ENCODE data around the gene VPREB3. TPM values are rescaled to one million over a fixed set of nuclear protein-coding genes. Genes with fewer than 3 reads are reported as not detected.

VPREB3 gene
- polyA plus RNA-seq, 4 donors = 0.51 to 1.1 (median 0.77) TPM

- peak in 2 of 4 donors; percentile 81 to 82 for DNase-seq (ENCODE audit: low read depth in 4 of 4, low spot score in 2 of 4)
Observed at GRCh38 chr22:23767673-23768548, 13.7 kb upstream of the VPREB3 start, which contains the start of gene CHCHD10. TSS of gene CHCHD10 (minus strand) at chr22:23767972. CDS start at chr22:23767874, 98 bp downstream.

GRCh38 chr22:23767303-23767672, 13.1 kb upstream of the VPREB3 start:
- no peak for DNase-seq (ENCODE audit: low read depth in 4 of 4, low spot score in 2 of 4)

GRCh38 chr22:23764899-23765881, 11.0 kb upstream of the VPREB3 start:
- DNase-seq (ENCODE audit: low read depth in 4 of 4, low spot score in 2 of 4) = no peak

- DNase-seq (ENCODE audit: low read depth in 4 of 4, low spot score in 2 of 4) = no peak
Observed at GRCh38 chr22:23763954-23764353, 9.7 kb upstream of the VPREB3 start.

GRCh38 chr22:23763579-23763945, 9.3 kb upstream of the VPREB3 start:
- DNase-seq (ENCODE audit: low read depth in 4 of 4, low spot score in 2 of 4) = no peak

- no peak for DNase-seq (ENCODE audit: low read depth in 4 of 4, low spot score in 2 of 4)
Observed at GRCh38 chr22:23762842-23763578, 8.8 kb upstream of the VPREB3 start, which contains the start of gene C22orf15. TSS of gene C22orf15 (plus strand) at chr22:23762990. CDS start at chr22:23763307, 317 bp downstream.

- DNase-seq (ENCODE audit: low read depth in 4 of 4, low spot score in 2 of 4) = no peak
Observed at GRCh38 chr22:23760056-23760455, 5.8 kb upstream of the VPREB3 start.

- no peak for DNase-seq (ENCODE audit: low read depth in 4 of 4, low spot score in 2 of 4)
Observed at GRCh38 chr22:23759566-23759965, 5.3 kb upstream of the VPREB3 start.

GRCh38 chr22:23756891-23757290, 2.7 kb upstream of the VPREB3 start:
- DNase-seq (ENCODE audit: low read depth in 4 of 4, low spot score in 2 of 4) = no peak

- DNase-seq (ENCODE audit: low read depth in 4 of 4, low spot score in 2 of 4) = no peak
Observed at GRCh38 chr22:23755711-23756110, 1.5 kb upstream of the VPREB3 start.

GRCh38 chr22:23754980-23755636, 883 bp upstream of the VPREB3 start:
- no peak for DNase-seq (ENCODE audit: low read depth in 4 of 4, low spot score in 2 of 4)

GRCh38 chr22:23753385-23753784, 840 bp downstream of the VPREB3 start:
- DNase-seq (ENCODE audit: low read depth in 4 of 4, low spot score in 2 of 4) = no peak

- DNase-seq (ENCODE audit: low read depth in 4 of 4, low spot score in 2 of 4) = no peak
Observed at GRCh38 chr22:23752750-23753149, 1.5 kb downstream of the VPREB3 start.

GRCh38 chr22:23752090-23752691, 2.0 kb downstream of the VPREB3 start:
- no peak for DNase-seq (ENCODE audit: low read depth in 4 of 4, low spot score in 2 of 4)

GRCh38 chr22:23751441-23751996, 2.7 kb downstream of the VPREB3 start:
- no peak for DNase-seq (ENCODE audit: low read depth in 4 of 4, low spot score in 2 of 4)

- DNase-seq (ENCODE audit: low read depth in 4 of 4, low spot score in 2 of 4) = peak in 3 of 4 donors; percentile 71 to 79 (median 72)
Observed at GRCh38 chr22:23750714-23751440, 3.3 kb downstream of the VPREB3 start, which contains the start of gene ZNF70. TSS of gene ZNF70 (minus strand) at chr22:23751112. CDS start at chr22:23745140, 5,972 bp downstream.

GRCh38 chr22:23750367-23750713, 3.9 kb downstream of the VPREB3 start:
- DNase-seq (ENCODE audit: low read depth in 4 of 4, low spot score in 2 of 4) = no peak

- no peak for DNase-seq (ENCODE audit: low read depth in 4 of 4, low spot score in 2 of 4)
Observed at GRCh38 chr22:23749841-23750301, 4.4 kb downstream of the VPREB3 start.

All from left renal cortex interstitium (tissue), 4 donors.